Measurements from ENCODE around the gene OSBPL9.
"Not testable (repeated sequence)": the region's sequence is repeated elsewhere in the genome, so short reads cannot be mapped to it uniquely, and the experiment has no call there.

OSBPL9 gene

DNA sequence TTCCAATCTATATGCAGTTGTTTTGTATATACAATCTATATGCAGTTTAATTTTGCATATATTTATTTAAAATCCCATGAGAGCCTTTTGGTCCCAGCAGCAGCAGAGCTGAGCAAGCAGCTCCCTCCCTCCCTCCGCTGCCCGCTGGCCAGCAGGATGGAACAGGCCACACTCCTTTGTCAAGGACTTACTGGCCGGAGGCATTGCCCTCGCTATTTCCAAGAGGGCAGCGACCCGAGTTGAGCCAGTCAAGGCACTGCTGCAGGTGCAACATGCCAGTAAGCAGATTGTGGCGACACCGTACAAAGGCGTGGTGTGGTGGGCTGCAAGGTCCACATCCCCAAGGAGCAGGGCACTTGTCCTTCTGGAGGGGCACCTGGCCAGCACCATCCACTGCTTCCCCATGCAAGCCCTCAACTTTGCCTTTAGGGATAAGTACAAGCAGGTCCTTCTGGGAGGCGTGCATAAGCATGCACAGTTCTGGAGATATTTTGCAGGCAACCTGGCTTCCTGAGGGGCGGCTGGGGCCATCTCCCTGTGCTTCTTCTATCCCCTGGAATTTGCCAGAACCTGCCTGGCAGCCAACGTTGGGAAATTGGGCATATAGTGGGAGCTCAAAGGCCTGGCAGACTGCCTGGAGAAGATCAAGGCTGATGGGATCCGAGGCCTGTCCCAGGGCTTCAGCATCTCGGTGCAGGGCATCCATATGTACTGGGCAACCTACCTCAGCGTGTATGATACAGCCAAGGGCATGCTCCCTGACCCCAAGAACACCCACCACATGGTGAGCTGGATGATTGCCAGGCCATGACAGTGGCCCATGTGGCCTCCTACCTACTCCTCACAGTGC is 92.2 kb downstream of the OSBPL9 start:
- DNase-seq (ENCODE audit: low read depth in 2 of 2) = no peak

DNA sequence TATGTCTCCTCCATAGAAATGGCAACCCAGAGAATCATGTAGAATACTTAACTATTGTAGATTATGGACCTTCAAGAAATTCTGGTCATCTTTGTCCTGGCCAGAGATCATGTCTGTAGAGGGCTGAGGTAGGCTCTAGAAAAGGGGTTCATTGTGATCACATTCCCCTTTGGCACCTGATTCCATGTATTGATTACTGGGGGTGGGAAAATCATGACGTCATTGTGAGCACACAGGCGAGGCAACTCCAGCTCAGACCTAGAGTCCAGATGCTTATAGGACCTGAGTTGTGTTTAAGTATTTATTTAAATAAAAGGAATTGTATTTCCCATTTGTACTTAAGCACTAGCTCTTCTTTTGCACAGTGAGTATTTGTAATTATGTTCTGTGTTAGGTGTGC is 93.1 kb downstream of the OSBPL9 start:
- DNase-seq (ENCODE audit: low read depth in 2 of 2) = no peak

DNA sequence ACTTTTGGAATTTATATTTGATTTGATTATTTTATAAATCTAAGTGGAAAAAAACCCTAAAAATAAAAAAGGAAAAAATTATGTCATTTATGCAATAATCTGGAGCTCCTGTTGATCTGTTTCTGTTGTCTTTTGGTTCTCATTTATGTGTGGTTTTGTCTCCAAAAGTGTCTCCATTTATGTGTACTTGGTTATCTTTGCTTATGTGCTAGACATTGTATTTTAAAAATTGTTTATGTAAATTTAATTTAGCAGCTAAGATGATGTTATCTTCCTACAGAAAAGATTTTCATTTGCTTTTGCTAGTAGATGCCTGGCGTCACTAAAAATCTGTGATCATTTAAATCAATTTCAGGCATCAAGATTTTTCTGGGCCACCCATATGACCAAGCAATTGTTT is 95.7 kb downstream of the OSBPL9 start:
- no peak for DNase-seq (ENCODE audit: low read depth in 2 of 2)

DNA sequence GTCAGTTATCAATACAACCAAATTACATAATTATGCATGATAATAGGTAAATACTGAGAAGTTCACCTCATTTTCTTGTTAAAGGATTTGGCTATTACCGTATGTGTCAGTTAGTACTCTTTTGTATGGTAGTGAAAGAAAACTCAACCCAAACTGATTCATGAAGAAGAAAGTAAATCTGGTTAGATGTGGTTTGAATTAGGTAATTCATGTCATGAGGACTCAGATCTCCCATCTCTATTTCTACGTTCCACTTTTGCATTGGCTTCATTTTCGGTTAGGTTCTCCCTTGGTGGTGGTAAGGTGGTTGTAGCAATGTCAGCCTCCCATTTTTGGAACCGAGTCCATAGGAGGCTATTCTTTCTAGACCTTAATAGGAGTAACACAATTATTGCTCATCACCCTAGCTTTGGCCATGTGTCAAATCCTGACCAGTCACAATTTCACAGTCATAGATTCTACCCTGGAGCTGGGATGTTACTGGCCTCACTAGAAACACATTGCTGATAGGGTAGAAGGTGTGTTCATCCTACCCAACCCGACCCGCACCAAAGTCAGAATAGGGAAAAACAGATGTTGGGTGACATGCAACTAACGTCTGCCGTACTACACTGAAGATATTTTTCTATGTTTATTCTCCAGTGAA is 97.6 kb downstream of the OSBPL9 start:
- DNase-seq (ENCODE audit: low read depth in 2 of 2) = no peak

DNA sequence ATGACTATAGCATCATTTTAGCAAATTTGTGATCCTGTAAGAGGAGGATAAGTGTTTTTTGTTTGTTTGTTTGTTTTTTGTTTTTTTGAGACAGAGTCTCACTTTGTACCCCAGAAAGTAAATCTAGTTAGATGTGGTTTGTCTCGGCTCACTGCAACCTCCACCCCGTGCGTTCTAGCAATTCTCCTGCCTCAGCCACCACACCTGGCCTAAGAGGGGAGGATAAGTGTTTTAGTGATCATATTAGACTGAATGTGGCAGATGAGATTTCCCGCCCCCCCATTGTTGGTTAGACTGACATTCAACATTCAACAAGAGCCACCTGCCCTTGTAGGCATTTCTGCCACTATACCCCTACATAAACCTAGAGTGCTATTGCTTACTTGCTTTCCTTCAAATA is 98.5 kb downstream of the OSBPL9 start:
- no peak for DNase-seq (ENCODE audit: low read depth in 2 of 2)

DNA sequence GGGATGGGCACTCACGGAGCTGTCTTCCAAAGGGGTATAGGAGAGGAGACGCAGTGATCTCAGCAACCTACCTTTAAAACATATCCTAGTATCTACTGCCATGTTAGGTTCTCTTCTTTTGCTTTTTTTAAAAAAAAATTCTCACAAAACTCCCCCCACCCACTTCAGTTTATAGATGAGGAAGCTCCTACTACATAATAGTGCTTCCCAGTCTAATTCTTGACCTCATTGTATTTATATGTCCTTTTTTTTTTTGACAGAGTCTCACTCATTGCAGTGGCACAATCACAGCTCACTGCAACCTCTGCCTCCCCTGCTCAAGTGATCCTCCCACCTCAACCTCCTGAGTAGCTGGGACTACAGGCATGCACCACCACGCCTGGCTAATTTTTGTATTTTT is 99.9 kb downstream of the OSBPL9 start:
- no peak for DNase-seq (ENCODE audit: low read depth in 2 of 2)

DNA sequence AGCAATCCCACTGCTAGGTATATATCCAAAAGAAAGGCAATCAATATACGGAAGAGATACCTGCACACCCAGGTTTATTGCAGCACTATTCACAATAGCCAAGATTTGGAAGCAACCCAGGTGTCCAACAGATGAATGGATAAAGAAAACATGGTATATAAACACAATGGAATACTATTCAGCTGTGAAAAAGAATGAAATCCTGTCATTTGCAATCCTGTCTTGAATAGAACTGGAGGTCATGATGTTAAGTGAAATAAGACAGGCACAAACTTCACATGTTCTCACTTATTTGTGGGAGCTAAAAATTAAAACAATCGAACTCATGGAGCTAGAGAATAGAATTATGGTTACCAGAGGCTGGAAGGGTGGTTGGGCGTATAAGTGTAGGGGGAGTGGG is 101.0 kb downstream of the OSBPL9 start:
- no peak for DNase-seq (ENCODE audit: low read depth in 2 of 2)

DNA sequence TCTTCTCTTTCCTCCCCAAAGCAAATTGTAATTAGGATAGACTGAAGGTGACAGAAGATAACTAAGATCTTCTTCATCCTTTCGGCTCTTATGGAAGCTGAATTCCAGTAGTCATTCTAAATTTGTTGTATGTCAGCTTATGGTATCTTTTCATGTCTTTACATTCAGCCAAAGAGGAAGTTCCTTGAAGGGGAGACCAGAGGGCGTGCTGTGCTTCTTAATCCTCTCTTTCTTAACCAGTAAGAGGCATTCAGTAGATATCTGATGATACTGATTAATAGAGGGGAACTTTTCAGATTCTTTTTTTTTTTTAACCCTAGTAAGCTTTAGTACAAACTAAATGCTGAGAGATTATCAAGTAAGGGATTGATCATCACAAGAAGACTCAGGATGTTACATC is 102.3 kb downstream of the OSBPL9 start:
- no peak for DNase-seq (ENCODE audit: low read depth in 2 of 2)

DNA sequence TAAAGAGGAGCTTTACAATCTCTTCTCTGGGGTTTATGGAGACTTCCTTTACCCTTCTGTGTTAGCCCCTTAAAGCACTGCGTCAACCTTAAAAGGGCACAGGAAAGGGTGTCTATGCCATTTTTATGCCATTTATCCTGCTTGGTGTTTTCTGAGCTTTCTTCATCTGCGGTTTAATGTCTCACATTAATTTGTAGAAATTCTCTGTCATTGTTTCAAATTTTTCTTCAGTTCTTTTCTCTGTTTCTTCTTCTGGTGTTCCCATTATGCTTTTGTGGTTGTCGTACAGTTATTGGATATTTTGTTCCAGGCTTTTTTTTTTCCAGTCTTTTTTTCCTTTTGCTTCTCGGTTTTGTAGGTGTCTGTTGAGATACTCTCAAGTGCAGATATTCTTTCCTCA is 107.9 kb downstream of the OSBPL9 start:
- DNase-seq (ENCODE audit: low read depth in 2 of 2) = no peak

DNA sequence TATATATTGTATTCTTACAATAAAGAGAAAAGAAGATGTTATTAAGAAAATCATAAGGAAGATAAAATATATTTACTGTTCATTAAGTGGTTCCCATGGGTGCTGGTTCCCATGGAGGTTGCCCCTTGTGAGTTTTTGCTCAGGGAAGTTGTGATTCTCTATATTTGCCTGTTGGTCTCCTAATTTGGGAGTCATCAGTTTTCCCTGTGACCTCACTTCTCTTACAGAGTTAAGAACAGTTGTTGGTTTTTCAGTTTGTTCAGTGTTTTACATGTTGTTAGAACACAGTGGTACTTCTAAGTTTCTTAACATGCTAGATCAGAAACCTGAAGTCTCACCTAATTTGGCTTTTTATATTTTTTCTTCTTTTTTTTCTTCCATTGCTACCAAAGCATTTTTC is 109.2 kb downstream of the OSBPL9 start:
- DNase-seq (ENCODE audit: low read depth in 2 of 2) = no peak

DNA sequence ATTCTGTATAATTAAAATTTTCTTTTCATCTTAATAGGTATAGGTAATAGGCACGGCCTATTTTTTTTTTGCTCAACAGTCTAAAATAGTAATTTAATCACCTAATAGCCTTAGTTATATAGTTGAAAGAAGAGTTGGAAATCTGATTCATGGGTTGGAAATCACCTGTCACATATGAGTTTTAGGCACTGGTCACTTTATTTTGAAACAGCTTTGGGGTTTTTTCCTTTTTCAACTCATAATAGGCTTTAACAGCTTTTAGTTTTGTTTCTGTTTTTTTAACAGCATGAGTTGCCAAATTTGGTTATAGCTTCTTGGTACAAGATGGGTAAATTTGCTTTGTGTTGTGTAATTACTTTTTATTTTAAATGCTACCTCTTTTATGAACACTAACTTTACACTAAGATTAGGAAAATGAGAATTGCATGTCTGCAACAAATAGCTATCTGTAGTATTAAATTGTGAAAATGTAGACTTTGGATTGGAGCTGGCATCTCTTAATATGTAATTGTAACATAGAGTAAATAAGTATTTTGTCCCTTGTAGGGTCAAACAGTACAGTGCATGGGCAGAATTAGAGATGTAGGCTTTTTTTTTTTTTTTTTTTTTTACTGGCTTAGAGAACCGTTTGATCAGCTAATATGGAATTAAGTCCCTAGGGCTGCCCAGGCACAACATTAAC is 109.8 kb downstream of the OSBPL9 start:
- no peak for DNase-seq (ENCODE audit: low read depth in 2 of 2)

DNA sequence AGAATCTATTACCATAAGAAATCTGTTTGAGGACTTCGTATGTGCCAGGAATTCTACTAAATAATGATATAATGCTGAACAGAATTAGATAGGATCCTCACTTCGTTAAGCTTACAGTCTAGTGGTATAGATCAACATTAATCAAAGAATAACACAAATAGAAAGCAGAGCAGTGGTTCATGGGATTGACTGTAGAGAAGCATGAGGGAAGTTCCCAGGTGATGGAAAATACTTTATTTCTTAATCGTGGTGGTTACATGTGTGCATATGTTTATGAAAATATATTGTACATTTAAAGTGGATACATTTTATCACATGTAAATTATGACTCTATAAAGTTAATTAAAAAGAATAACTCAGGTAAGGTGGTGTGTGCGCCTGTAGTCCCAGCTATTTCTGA is 110.5 kb downstream of the OSBPL9 start:
- DNase-seq (ENCODE audit: low read depth in 2 of 2) = no peak

DNA sequence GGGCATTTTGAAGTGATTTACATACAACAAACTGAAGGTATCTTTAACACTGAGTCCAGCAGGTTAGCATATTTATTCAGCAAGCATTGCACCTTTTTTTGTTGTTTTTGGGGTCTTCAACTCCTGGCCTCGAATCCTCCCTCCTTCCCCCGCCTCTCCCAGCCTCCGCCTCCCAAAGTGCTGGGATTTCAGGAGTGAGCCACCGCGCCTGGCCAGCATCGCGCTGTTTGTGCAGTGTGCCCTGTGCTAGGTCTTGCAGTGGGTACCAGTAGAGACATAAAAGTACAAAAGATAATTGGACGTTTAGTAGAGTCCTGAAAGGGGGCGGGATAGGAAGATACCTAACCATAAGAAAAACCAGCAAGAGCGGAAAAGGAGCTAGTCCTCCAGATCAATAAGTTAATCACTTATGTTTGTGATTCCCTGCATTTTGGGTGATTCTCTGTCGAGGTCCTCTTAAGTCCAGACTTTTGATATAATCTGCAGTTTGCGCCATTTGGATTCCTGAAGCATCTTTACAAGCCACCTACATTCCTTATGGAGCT is 111.8 kb downstream of the OSBPL9 start:
- no peak for DNase-seq (ENCODE audit: low read depth in 2 of 2)

DNA sequence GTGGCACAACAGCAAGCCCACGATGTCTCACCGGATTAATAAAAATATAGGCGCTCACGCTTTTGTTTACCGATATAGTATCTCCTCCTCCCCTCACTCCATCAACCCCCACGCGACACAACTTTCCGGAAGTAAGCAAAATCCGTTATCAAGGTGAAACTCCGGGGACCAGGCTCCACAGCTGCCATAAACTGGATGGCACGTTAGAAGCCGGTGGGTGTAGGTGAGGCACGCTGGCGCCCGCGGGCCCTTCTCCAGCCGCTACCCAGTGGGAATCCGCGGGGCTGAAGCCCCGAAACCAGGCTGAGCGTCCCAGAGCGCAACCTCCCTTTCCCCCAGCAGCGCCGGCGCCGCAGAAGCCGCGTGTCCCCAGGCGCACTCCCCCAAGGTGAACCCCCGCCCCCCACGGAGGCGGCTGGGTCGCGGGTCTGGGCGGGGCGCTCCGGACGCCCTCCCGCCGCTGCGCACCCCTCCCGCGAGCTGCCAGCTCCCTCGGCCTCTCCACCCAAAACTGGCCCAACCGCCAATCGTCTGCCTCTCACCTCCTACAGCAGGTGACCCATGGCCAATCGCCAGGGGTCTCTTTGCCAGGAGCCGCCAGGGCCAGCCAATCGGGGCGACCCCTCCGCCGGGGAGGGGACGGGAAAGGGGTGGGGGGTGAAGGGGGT is 112.4 kb downstream of the OSBPL9 start:
- DNase-seq (ENCODE audit: low read depth in 2 of 2) = peak; percentile 83 to 86

DNA sequence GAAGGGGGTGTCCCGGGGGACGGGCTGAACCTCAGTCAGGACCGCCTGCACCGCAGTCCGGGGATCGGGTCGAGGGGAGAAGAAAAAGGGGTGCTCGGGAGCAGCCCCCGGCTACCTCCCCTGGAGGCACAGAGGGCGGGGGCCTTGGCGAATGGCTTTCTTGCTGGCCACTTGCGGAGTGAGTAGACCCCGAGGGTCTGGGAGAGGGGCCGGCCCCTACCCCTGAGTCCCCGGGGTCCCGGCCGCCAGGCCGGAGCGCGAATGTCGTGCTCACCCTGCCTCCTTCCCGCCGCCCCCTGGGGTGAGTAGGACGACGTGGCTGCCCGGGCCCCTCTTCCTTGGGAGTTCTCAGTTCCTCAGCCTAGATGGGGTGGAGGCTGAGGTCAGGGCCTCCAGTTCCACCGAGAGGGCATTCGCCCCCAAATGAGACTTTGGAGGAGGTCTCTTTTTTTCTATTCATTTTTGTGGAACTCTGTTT is 113.0 kb downstream of the OSBPL9 start:
- no peak for DNase-seq (ENCODE audit: low read depth in 2 of 2)

DNA sequence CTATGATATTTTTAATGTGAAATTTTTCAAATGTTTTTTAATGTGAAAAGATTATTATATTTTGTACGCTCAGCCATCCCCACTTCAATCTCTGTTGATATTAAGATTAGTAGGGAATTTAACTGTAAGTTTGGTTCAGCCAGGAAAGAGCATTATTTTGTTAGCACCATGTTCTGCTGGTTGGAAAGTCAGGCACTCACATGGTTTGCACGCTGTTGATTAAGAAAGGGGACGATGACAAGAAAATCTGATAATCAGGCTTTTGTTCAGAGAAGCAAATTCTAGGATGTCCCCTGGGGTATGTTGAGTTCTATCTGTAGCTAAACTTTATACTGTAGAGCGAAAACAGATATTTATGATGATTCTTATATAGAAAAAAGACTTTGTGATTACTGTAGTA is 115.1 kb downstream of the OSBPL9 start:
- no peak for DNase-seq (ENCODE audit: low read depth in 2 of 2)

DNA sequence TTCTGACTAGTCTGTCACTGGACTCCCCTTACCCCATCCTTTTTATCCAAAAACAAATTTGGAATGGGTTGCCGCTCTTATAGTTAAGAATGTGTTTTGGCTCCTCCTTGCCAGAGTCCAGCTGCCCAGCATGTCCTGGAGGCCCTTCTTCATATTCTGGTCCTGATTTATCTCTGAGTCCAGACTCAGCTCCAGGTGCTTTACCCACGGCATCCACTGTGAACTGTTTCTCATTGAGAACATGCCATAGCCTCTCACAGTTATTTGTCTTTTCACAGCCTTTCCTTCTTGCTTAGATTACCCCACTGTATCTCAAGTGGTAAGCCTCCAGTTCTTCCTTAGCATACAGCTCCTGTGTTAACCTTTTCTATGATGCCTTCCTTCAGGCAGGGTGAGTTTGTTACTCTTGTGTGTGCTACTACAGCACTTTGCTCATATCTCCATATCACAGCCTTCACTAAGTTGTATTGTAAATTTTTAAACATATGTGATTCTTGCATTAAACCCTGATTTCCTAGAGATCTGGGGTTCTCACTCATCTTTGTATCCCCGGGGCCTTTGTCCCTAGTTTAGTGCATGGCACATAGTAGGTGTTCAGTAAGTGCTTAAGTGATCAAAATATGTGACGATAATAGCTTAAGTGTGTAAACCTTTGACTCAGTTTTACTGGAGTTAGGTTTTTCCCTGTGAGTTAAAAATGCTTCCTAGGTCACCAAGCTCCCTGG is 116.0 kb downstream of the OSBPL9 start:
- DNase-seq (ENCODE audit: low read depth in 2 of 2) = no peak

DNA sequence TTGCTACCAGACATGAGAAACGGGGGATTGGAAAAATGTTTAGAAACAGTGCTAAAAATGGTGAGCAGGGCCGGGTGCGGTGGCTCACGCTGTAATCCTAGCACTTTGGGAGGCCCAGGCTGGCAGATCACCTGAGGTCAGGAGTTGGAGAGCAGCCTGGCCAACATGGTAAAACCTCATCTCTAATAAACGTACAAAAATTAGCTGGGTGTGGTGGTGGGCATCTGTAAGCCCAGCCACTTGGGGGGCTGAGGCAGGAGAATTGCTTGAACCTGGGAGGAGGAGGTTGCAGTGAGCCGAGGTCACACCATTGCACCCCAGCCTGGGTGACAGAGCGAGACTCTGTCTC is 116.5 kb downstream of the OSBPL9 start:
- DNase-seq (ENCODE audit: low read depth in 2 of 2) = not testable (repeated sequence)

DNA sequence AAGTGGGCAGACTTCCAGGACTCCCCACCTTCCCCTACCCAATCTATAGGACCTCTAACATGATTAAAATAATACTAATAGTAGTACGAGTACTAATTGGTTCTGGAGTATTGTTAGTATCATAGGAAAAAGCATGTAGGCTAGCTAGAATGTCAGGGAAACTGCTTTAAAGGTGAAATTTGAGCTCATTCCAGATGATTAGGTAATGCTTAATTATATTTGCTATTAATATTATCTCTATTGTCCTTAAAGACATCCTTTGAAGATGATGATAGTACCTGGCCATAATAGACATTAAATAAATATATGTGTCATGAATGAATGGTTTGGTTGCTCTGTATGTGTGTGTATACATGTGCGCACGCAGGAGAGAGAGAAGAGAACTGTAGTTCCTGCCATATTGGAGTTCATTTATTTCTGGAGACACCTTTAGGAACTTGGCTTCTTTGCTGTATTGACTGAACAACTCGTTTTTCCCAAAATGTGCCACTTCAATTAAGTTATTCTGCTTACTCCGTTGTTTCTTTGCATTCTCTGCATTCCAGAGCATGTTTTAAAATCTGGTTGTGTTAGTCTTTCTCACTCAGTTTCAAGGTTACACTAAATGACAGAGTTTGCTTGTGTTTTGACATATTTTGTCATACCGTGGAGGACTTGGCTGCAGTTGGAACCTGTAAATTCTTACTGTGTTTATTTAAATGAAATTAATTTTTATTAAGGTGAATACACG is 117.1 kb downstream of the OSBPL9 start:
- DNase-seq (ENCODE audit: low read depth in 2 of 2) = no peak

DNA sequence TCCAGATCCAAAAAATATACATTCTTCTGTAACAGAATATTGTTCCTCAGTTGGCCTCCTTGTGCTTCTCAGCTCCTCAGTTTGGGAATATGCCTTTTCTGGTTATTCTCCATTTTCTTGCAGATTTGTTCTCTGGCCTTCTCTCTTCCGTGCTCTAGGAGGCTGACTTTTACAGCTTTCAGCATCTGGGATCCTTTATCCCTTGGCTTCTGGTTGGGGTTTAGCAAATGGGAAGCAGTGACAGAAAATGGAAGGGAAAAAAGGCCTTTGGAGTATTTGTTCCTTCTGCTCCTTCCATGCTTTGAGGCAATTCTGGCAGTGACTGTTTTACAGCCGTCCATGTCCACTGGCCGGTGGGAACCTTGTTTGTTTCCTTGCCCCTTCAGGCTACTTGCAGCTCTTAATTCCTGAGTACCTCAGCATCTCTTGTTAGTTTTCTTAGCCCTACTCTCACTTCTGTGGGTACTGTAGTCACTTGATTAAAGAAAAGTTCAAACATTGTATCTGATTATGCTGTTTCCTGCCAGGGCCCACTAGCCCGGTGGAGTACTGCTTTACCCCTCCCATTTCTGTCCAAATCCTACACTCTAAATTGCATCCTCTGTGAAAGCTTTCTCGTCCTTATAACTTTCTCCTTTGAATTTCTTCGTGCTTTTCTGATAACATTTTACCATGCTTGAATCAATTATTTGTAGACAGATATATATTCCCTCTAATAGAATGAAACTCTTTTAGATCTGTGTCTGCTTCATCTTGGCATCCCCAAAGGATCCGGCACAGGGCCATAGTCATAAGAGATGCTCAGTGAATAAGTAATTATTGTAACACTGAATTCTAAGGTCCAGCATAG is 118.2 kb downstream of the OSBPL9 start:
- no peak for DNase-seq (ENCODE audit: low read depth in 2 of 2)
